NCI-H526 (cell line): ENCODE data around the gene ZNF622.
"Not testable (repeated sequence)": the region's sequence is repeated elsewhere in the genome, so short reads cannot be mapped to it uniquely, and the experiment has no call there.

Experiments
- DNase-seq, 2 experiments: peaks; one replicate each; lab custom pipeline; 2025; lab: John Stamatoyannopoulos, UW

The ZNF622 gene

DNA sequence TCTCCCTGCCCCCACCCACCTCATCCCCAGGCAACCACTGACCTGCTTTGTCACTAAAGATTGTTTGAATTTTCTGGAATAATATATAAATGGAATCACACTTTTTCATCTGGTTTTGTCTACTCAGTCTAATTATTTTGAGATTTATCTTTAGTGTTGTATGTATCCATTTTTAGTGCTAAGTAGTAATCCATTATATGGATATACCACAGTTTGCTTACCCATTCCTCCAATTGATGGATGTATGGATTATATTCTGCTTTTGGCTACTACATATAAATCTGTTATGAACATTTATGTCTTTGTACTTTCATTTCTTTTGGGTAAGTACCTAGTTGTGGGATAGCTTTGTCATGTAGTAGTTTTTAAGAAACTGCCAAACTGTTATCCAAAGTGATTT, 14.5 kb upstream of the ZNF622 start:
- DNase-seq: no peak

DNA sequence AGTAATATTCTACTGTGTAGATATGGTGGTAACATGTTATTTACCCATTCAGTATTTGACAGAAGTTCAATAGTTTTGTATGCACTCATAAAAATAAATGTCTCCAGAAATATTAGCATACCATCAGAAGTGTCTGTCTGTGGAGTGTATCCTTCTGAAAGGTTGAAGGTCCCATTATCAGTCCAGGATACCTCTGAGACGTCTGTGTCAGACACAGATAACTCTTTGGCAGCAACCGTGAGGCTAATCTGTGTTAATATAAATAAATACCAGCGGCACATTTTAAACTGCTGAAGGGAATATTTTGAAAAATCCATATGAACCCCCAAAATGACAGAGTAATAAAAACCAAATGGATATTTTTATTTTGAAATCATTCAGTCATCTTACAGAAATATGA, 11.9 kb upstream of the ZNF622 start:
- DNase-seq: no peak

DNA sequence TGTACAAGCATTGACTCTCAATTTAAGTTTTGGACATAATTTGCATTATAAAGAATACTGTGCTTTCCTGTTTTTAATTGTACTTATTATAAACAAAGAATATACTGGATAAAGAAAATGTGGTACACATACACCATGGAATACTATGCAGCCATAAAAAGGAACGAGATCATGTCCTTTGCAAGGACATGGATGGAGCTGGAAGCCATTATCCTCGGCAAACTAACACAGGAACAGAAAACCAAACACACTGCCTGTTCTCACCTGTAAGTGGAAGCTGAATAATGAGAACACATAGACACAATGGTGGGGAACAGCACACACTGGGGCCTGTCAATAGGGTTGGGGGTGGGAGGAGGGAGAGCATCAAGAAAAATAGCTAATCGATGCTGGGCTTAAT, 10.8 kb upstream of the ZNF622 start:
- not testable (repeated sequence) for DNase-seq

DNA sequence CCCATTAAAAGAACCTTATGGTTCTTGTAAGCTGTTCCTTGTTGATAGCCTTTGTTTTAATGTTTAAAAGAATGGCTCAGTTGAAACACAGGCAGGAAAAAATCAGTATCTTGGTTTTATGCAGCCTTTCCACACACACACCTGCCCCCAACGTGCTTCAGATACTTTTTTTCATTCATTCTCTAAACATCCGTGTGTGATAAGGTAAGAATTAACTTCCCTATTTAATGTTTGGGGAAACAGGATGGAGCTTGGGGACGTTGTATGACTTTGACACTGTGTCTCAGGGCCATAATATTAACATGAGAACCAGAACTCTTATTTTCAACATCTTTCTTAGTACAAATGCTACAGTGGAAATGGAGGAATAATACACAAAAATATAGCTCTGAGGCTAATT, 5.8 kb upstream of the ZNF622 start:
- no peak for DNase-seq

DNA sequence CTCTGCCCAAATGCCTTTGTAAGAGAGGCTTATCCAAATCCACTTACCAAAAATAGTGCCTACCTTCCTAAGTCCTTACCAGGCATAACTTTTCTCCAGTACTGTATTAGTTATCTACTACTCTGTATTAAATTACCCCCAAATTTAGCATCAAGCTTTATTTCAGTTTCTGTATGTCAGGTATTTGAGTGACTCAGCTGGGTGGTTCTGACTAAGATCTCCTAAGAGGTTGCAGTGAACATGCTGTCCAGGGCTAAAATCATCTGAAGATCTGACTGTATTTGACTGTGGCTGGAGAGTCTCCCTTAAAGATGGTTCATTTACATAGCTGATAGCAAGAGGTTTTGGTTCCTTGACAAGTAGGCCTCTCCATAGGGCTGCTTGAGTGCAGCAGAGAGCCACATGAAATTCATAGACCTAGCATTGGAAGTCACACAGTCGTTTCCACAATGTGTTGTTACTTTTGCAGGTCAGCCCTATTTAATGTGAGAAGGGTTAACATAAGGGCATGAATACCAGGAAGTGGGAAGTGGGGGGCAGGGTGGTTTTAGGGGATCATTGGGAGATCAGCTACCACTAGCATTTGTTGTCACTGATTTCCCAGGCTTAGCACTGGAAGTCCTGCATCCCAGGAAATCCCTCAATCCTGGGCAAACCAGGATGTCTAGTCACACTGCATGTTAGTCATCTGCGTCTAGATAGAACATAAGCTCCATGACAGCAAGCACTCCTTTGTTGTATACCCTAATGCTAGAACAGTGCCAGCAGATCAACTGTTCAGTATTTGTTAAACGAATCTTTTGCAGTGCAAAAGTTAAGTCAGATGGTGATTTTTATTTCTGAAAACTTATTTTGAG, 2.0 kb upstream of the ZNF622 start:
- DNase-seq: no peak

DNA sequence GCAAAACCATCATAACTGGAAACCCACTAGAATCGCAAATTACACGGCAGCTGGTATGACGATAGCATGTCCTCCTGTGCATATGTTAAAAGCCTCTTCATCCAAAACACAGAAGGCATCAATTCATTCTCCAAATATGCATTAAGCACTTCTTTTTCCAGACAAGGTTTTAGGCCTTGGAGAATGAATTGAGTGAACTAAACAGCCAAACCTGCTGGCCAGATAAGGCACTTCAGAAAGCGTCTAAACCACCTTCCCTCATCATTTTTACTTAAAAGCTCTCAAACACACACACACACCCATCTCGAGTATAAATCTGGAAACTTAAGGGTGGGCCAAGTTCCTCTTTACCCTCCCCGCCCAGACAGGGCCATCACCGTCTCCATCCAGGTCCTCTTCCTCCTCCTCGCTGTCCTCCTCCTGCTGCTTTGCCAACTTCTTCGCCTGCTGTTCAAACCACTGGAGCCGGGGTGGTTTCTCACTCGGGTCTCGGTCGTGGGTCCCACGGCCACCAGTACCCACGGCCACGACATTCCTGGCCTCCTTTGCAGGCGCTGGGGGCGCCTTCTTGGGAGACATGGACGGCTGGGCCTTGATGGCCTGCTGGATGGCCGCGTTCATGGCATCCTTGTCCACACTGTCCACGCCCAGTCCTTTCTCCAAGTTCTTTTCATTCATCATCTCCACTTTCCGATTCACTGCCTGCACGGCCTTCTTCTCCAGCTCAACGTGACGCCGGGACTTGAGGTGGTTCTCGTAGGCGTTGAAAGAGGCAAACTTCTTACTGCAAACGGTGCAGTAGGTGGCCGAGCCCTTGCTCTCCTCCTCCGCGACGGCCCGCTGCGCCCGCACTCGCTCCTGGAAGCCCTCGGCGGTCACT, 696 bp downstream of the ZNF622 start:
- no peak for DNase-seq

DNA sequence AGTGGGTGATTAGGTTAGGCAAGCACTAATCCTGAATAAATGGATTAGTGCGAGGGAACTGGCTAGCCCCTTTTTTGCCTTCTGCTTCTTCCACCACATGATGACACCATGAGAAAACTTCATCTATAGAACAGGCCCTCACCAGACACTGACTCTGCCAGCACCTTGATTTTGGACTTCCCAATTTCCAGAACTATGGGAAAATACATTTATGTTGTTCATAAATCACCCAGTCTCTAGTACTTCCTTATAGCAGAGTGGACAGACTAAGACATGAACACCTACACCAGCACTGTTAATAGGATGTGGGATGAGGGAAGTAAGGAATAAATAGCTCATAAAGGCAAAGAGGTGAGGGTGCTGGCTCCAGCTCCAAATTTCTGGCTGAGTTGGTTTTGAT, 1.4 kb downstream of the ZNF622 start:
- DNase-seq: no peak

DNA sequence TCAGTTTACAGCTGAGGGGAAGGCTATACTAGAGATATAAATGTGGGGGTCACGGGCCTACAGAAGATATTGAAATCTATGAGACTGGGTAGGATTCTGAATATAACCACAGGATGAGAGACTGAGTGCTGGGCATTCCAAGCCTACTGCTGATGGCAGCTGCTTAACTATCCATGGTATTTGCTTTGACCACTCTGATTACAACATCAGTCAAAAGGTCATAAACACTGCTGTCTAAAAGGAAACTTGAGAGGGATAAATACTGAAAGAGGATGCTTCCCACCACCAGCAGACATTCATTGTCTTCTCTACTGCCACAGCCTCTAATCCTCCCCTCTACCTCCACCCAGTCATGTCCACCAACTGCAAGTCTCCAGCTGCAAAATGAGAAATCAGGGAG, 3.8 kb downstream of the ZNF622 start:
- no peak for DNase-seq

DNA sequence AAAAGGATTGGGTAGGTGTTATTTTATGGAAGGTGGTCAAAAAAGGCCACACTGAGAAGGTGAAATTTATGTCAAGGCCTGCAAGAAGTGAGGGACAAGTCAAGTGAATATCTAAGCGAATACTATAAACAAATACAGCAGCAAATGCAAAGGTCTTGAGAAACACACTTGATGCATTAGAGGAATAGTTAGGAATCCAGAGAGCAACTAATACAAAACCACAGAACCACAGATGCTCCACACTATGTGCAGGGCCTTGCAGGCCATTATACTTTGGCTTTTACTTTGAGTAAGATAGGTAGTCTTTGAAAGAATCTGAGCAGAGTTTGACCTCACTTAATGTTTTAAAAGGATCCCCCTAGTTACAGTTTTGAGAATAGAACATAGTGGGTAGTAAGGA, 4.6 kb downstream of the ZNF622 start:
- DNase-seq: no peak

DNA sequence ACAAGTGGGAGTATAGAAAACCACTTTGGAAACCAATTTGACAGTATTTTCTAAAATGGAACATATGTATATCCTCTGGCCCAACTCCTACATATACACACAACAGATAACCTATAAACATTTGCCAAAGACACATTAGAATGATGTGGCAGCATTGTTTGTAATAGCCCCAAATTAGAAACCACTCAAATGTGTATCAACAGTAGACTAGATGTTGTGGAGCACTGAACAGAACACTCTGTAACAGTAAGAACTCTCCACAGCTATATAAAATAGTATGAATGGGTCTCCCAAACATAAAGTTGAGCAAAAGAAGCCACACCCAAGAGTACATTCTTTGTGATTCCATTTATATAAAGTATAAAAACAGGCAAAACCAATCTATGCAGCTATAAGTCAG, 6.1 kb downstream of the ZNF622 start:
- no peak for DNase-seq

DNA sequence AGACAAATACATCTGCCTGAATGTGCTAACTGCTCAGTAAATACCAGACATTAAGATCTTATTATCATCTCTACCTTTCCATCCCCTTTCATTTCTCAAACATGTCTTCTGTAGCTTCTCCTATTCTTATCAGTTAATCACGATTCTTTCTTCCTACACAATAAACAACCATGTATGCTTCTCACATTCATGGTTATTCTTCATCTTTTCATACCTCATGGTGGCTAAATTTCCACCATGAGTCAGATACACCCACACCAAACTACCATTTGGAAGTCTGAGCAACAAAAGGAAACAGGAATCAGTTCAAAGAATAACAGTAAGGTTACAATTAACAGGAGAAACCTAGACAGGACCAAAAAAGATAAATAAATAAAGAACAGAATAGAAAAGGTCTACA, 7.7 kb downstream of the ZNF622 start:
- DNase-seq: no peak

DNA sequence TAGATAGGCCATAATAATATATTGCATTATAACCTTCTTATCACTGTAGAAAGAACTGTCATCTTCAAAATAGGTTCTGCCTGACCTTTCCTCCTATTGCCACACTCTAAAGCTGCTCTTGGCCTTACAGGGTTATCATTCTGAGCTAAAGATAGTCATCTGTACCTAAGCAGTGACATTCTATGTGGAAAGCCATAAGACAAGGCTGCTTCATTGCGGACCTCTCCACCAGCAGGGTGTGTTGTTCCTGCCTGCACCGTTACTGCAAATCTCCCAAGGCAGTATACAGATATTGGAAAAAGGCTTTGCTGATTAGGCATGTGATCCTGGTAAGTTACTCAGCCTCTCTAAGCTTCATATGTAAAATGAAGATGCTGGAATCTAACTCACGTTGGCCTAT, 8.1 kb downstream of the ZNF622 start:
- no peak for DNase-seq

DNA sequence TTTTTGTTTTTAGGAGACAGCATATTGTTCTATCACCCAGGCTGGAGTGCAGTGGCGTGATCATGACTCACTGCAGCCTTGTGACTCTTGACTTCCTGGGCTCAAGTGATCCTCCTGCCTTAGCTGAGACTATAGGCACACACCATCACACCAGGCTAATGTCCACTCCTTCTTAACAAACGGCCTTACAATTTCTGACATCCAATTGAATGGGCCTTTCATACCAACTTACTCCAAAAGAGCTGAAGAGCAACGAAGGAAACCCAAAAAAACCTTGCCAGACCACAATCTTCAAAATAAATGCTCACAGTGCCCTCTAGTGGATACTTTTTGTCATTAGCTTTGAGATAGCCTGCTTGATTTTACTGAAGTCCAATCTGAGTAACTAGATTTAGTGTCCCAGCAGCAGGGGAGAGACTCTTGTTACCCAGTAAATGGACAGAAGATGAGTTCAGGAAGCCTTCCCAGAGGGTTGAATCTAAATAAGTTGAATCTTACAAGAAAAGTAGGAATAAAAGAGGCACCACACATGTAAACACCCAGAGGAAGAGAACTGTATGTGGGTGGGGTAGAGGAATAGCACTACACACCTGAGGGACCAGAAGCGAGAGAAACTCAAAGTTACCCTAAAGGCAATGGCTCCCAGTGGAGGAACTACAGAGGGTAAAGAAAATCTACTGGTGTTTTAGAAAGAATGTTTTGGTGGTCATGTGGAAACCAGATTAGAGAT, 9.3 kb downstream of the ZNF622 start:
- peak; percentile 2 to 76 for DNase-seq

DNA sequence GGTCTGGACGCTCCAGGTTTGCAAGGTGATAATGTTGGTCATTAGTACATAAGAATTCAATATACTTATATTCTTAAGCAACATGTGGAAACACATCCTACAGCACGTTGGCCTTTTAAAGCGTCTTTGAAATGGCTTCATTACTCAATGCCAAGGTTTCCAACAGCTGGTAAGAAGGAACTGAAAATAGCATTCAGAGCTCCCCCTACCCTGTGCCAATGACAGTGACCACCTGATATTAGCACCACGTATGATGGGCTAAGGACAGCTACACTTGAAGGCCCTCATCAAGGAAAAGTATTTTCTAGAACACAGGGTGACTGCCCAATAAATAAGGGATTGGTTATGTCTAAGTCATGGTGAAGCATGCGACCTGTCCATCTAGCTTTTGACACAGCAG, 9.9 kb downstream of the ZNF622 start:
- no peak for DNase-seq

DNA sequence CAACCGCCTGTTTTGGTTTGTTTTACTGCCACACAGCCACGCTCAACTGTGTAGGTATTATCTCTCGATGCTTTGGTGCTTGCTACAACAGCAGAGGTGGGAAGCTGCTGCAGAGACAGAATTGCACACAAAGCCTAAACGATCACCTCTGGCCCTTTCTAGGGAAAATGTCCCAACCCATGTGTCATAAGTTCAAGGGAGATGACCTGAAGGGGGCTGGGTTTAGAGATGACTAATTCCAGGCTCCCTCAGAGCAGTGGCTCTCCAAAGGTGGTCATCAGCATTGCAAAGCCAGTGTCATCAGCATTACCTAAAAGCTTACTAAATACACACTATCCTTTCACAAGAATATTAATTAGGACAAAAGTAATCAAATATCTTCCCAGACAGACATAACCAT, 10.9 kb downstream of the ZNF622 start:
- DNase-seq: no peak

DNA sequence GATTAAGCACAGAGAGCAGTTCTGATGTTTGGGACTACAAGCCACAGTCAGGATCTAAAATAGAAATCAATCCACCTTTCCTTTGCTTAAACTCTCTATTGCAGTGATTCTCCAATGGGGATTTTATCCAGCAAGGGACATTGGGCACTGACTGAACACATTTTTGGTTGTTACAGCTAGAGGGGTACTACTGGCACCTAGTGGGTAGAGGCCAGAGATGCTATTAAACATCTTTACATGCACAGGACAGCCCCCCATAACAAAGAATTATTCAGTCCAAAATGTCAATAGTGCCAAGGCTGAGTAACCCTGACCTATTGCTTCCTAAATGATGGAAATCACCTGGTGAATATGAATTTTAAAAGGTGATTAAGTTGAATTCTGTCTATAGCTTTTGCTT, 12.0 kb downstream of the ZNF622 start:
- no peak for DNase-seq

DNA sequence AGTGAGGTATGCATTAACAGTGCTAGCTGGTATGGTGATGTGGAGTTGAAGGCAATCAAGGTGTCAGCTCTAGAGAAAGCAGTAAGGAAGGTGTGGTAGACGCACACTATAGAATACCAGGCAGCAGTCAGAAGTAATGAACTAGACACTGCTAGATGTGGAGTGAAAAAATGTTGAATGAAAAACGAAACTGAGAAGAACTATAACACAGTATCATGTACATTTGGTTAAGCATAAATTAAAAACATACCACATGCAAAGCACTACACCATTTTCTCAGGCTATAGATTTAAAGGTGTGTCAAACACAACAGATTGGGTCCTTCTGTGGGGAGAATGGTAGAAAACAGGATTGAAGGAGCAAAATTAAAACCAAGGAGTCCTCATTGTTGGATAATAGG, 15.4 kb downstream of the ZNF622 start:
- no peak for DNase-seq

DNA sequence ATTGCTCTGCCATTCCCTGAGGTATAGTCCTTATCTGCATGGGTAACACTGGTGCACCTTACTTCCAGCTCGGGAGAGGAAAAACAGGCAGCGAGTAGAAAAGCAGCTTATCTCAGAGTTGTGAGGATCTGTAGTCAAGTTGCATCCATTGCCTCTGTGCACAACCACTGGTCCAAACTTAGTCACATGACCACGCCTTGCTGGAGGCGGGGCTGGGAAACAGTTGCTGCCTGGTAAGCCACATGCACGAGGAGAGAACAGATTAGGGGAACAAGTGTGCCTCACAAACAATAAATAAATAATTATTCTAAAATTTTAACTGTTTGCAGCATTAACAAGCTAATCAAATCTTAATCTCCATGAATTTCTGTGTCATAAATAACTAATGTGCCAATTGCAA, 18.6 kb downstream of the ZNF622 start:
- DNase-seq: no peak

DNA sequence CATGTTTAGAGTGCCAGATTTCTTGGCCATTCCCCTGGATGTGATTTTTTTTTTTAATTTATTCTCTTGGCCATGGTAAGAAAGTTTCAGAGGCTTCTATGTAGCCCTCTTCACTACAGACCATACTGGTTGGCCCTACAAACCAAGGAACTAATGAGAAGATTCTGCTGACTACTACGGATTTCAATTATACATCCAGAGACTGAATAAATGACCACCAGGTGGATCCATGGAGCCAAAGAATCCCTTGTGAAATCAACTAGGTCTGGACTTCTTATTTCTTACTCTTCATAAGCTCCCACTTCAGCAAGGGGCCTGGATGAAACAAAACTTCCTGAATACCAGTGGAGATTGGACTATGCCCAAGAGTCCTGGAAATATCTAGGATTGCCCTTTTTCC, 27.6 kb downstream of the ZNF622 start:
- DNase-seq: no peak

DNA sequence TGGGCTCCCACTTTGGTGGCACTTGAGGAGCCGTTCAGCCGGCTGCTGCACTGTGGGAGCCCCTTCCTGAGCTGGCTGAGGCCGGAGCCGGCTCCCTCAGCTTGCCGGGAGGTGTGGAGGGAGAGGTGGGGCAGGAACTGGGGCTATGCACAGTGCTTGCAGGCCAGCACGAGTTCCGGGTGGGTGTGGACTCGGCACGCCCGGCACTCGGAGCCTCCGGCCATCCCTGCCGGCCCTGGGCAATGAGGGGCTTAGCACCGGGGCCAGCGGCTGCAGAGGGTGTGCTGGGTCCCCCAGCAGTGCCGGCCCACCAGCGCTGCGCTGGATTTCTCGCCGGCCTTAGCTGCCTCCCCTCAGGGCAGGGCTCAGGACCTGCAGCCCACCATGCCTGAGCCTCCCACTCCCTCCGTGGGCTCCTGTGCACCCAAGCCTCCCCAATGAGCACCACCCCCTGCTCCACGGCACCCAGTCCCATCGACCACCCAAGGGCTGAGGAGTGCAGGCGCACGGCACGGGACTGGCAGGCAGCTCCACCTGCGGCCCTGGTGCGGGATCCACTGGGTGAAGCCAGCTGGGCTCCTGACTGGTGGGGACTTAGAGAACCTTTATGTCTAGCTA, 29.4 kb downstream of the ZNF622 start:
- not testable (repeated sequence) for DNase-seq

DNA sequence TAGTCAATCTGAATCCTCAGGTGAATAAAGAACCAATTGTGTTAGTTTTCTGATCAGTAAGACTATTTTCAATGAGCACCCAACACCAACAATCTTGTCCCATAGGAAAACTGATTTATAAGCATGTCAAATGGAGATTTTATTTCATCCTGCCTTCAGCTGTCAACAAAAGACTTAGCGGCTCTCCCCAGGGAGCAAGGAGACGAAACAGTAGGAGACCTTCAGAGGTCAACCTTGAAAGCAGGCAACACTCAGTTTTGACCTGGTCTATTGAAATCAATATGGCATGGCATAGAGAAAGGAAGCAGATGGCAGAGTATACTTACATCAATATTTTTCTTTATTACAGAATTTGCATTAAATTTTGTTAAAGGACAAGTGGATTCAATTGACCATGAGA, 34.1 kb downstream of the ZNF622 start:
- DNase-seq: no peak
